ENCODE results near the gene ARL6IP4.

Gene ARL6IP4

DNA sequence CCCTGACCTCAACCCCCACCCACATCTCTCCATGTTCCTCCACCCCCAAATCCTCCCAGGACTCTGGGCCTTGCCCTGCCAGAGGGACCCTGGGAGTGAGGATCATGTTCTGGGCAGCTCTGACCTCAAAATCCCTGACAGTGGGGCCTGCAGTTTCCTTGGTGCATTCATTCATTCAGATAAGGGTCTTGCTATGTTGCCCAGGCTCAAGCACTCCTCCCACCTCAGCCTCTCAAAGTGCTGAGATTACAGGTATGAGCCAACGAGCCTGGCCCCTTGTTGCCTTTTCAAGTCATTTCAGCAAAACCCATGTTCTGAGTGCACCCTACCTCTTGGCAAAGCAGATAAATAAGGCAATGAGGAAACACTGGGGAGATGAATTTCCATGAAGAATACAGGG is 29.6 kb downstream of the ARL6IP4 start:
- Histone ChIP-seq H3K4me3 (replicated peaks; ENCODE audit: insufficient read depth, low read length) (no peak overlapping the region), H3K27me3 (ENCODE audit: insufficient read depth, poor library complexity, severe bottlenecking) (no peaks in the 10 kb centered on the region), H3K27ac (replicated peaks) (no peak overlapping the region)
- TF ChIP-seq REST (IDR thresholded peaks at IDR 0.05; ENCODE audit: insufficient replicate concordance, low read depth) (no peak), POLR2AphosphoS5 (IDR thresholded peaks at IDR 0.05; ENCODE audit: low read depth) (no peak), GABPA (IDR thresholded peaks at IDR 0.05; ENCODE audit: low read depth) (no peak), SPI1 (IDR thresholded peaks at IDR 0.05; ENCODE audit: borderline replicate concordance, low read depth) (no peak)
- TF ChIP-seq, protein P1, sequence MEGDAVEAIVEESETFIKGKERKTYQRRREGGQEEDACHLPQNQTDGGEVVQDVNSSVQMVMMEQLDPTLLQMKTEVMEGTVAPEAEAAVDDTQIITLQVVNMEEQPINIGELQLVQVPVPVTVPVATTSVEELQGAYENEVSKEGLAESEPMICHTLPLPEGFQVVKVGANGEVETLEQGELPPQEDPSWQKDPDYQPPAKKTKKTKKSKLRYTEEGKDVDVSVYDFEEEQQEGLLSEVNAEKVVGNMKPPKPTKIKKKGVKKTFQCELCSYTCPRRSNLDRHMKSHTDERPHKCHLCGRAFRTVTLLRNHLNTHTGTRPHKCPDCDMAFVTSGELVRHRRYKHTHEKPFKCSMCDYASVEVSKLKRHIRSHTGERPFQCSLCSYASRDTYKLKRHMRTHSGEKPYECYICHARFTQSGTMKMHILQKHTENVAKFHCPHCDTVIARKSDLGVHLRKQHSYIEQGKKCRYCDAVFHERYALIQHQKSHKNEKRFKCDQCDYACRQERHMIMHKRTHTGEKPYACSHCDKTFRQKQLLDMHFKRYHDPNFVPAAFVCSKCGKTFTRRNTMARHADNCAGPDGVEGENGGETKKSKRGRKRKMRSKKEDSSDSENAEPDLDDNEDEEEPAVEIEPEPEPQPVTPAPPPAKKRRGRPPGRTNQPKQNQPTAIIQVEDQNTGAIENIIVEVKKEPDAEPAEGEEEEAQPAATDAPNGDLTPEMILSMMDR (IDR thresholded peaks at IDR 0.05; ENCODE audit: insufficient read depth, low read length): no peak
- DNase-seq (ENCODE audit: low read depth in 1 of 2, low spot score in 1 of 2): no peak

GRCh38 chr12:123010681-123011080 is 30.2 kb downstream of the ARL6IP4 start:
- no peaks in the 10 kb centered on the region for H3K27me3 ChIP-seq (ENCODE audit: insufficient read depth, poor library complexity, severe bottlenecking)
- H3K27ac ChIP-seq (replicated peaks): no peak overlapping the region
- TF ChIP-seq GABPA (IDR thresholded peaks at IDR 0.05; ENCODE audit: low read depth): no peak
- no peak for TF ChIP-seq POLR2AphosphoS5 (IDR thresholded peaks at IDR 0.05; ENCODE audit: low read depth)
- TF ChIP-seq, protein P1 (IDR thresholded peaks at IDR 0.05; ENCODE audit: insufficient read depth, low read length): no peak
- no peak for TF ChIP-seq REST (IDR thresholded peaks at IDR 0.05; ENCODE audit: insufficient replicate concordance, low read depth)
- TF ChIP-seq SPI1 (IDR thresholded peaks at IDR 0.05; ENCODE audit: borderline replicate concordance, low read depth): no peak
- DNase-seq (ENCODE audit: low read depth in 1 of 2, low spot score in 1 of 2): no peak
- no peak overlapping the region for H3K4me3 ChIP-seq (replicated peaks; ENCODE audit: insufficient read depth, low read length)

DNA sequence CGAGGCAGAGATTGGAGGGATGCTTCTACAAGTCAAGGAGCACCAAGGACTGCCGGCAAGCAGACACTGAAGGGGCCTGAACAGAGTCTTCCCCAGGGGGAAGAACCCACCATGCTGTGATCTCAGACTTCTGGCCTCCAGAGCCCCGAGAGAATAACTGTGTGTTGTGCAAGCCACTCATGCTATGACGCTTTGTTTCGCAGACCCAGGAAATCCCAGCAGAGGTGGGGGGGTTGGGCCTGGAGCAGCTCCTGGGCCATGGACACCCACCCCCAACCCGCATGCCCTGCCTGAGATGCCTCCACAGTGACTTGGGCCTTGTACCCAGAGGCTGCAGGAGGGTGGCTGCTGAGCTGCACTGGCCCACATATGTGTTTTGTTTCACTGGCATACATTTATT is 31.2 kb downstream of the ARL6IP4 start:
- TF ChIP-seq REST (IDR thresholded peaks at IDR 0.05; ENCODE audit: insufficient replicate concordance, low read depth) (no peak), GABPA (IDR thresholded peaks at IDR 0.05; ENCODE audit: low read depth) (no peak), SPI1 (IDR thresholded peaks at IDR 0.05; ENCODE audit: borderline replicate concordance, low read depth) (no peak), POLR2AphosphoS5 (IDR thresholded peaks at IDR 0.05; ENCODE audit: low read depth) (no peak)
- TF ChIP-seq, protein P1 (IDR thresholded peaks at IDR 0.05; ENCODE audit: insufficient read depth, low read length): no peak
- H3K27me3 ChIP-seq (ENCODE audit: insufficient read depth, poor library complexity, severe bottlenecking): no peaks in the 10 kb centered on the region
- no peak overlapping the region for H3K27ac ChIP-seq (replicated peaks)
- DNase-seq (ENCODE audit: low read depth in 1 of 2, low spot score in 1 of 2): no peak
- no peak overlapping the region for H3K4me3 ChIP-seq (replicated peaks; ENCODE audit: insufficient read depth, low read length)
